ENCODE data around the gene BRWD1. TPM values are rescaled to one million over a fixed set of nuclear protein-coding genes. Genes with fewer than 3 reads are reported as not detected.

BRWD1 gene
- total RNA-seq, result 10 to 100 TPM; 84.7 to 92.2 TPM
- polyA plus RNA-seq (2013, experiment 1 of 2), result 34.9 TPM
- 37.9 TPM for polyA plus RNA-seq (2013, experiment 2 of 2)
- 75.4 to 584 (median 297) reads per million in 172 experiments for total RNA-seq

DNA sequence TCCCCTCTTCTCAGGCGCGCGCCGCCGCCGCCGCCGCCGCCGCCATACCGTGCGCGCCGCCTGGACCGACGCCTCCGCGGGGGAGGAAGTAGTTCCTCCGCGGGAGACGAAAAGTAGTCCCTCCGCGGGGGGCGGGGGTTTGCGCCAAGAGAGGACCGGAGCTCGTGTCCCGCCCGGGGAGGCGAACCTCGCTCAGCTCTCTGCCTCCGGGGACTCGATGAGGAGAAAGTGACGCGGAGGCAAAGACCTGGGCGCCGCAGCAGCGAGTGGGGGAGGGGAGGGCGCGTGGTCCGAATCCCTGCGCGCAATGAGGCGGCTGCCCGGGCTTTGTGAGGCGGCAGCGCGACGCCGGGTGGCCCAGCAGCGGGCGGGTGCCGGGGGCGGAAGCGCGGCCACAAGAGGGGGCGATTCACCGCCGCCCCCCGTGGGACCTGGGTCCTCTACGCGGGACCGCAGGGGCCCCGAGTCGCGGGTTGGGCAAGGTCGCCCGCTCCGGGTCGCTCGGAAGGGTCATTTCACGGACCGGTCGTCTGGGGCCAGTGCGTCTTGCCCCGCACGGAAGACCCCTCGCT lies at the start of gene BRWD1:
BRWD1 (minus strand) TSS at position 62 of the 572 bp plus-strand sequence. CDS start 141 bp downstream, outside the sequence.
- POLR2A ChIA-PET, result interaction anchor here (0.8 to 4.7 kb wide), 10 partner anchors 12 to 553 kb away, joined by 3 to 201 read pairs (median 8); partner anchors contain the start of genes HMGN1 and PSMG1
- ATAC-seq (ENCODE audit: poor library complexity) (peak; percentile 27), DNase-seq (peak; percentile 68 to 92 (median 75))
- H3K4me3 ChIP-seq (ENCODE audit: low read length), result peak within 1 kb of the TSS; percentile 79
- no peaks in the 10 kb centered on the region for H3K27me3 ChIP-seq (ENCODE audit: control insufficient read depth in 1 of 2, insufficient read depth in 2 of 2, low read length in 2 of 2)
- Mint-ChIP-seq H3K4me3 (peak within 1 kb of the TSS; percentile 95), H3K27me3 (no peaks in the 10 kb centered on the region), H3K27ac (peak within 1 kb of the TSS; percentile 93), H3K4me1 (ENCODE audit: low read depth) (peaks cover 50% of the 10 kb centered on the region), H3K9me3 (no peaks in the 10 kb centered on the region), H3K36me3 (ENCODE audit: low read depth) (peaks cover 42% of the 10 kb centered on the region)
- intact Hi-C loops (cut with DNase I, micrococcal nuclease), result loop anchor here (1.0 to 10.0 kb wide), 8 partner anchors 36 to 1949 kb away; partner anchors contain the start of genes LCA5L (in 2 of the 2), PSMG1 (in 2 of the 2), DYRK1A (in 1 of the 2) and HMGN1 (in 1 of the 2)
- peaks cover 10% of the 10 kb centered on the region for H3K36me3 ChIP-seq (ENCODE audit: insufficient read depth, low read length)
- H3K9me3 ChIP-seq (ENCODE audit: control insufficient read depth in 1 of 2, insufficient read depth in 1 of 2, low read length in 2 of 2), result no peaks in the 10 kb centered on the region
- peaks cover 31% of the 10 kb centered on the region for H3K4me1 ChIP-seq (ENCODE audit: insufficient read depth, low read length)
- H3K27ac ChIP-seq (ENCODE audit: low read depth in 1 of 2, low read length in 2 of 2), result peak within 1 kb of the TSS; percentile 55 to 85
- CTCF ChIA-PET, result interaction anchor here (1.0 to 1.7 kb wide), 2 partner anchors 68 to 75 kb away, joined by 3 to 4 read pairs; no protein-coding TSS in a partner anchor
- no peak for TF ChIP-seq CTCF (IDR thresholded peaks at IDR 0.05)

DNA sequence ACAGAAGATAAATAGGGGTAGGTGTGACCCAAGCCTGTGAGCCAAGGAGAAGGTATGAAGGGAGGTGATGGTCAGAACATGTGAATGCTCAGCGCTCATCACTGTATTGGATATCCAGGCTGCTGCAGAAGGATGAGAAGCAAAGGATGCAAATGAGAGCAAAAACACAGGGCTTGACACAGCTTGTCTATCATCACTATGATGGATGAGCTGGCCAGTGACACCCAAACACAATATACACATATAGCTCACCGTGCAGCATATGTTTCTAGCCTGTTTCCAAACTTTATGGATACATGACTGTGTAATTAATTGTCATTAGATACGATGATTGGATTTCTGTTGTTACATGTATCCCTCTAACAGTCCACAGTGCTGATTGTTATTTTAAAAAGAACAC lies 49.3 kb upstream of the BRWD1 start:
- Mint-ChIP-seq H3K9me3 (no peaks in the 10 kb centered on the region), H3K4me1 (ENCODE audit: low read depth) (no peaks in the 10 kb centered on the region), H3K4me3 (no peak overlapping the region), H3K27ac (no peak overlapping the region), H3K36me3 (ENCODE audit: low read depth) (no peaks in the 10 kb centered on the region), H3K27me3 (peaks cover 5% of the 10 kb centered on the region)
- DNase-seq (no peak), ATAC-seq (ENCODE audit: poor library complexity) (no peak)
- POLR2A ChIA-PET, result interaction anchor here (0.6 to 0.7 kb wide), 3 partner anchors 25 to 180 kb away, joined by 3 read pairs; no protein-coding TSS in a partner anchor
- no peak overlapping the region for H3K27ac ChIP-seq (ENCODE audit: low read depth in 1 of 2, low read length in 2 of 2)
- CTCF ChIA-PET, result no interaction called here
- TF ChIP-seq CTCF (IDR thresholded peaks at IDR 0.05), result no peak
- intact Hi-C loops (cut with DNase I, micrococcal nuclease), result no loop called here
- H3K4me1 ChIP-seq (ENCODE audit: insufficient read depth, low read length), result no peaks in the 10 kb centered on the region
- no peak overlapping the region for H3K4me3 ChIP-seq (ENCODE audit: low read length)
- H3K9me3 ChIP-seq (ENCODE audit: control insufficient read depth in 1 of 2, insufficient read depth in 1 of 2, low read length in 2 of 2), result no peaks in the 10 kb centered on the region
- no peaks in the 10 kb centered on the region for H3K36me3 ChIP-seq (ENCODE audit: insufficient read depth, low read length)
- H3K27me3 ChIP-seq (ENCODE audit: control insufficient read depth in 1 of 2, insufficient read depth in 2 of 2, low read length in 2 of 2), result no peaks in the 10 kb centered on the region

DNA sequence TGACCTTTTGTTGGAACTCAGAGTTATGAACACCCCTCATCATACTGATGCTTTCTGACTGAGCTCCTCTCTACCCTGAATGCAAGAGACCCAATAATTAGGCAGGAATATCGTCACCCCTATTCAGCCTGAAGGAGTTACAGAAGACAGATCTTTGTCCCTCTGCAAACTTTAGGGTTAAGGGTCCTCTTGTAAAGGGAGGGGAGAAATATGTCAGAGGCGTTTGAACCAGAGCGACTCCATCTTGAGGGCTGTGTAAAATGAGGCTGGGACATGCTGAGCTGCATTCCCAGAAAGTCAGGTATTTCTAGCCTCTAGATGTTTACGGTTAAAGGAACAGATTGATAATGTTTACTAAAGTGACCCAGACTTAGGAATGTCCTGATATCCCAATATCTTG lies 46.0 kb upstream of the BRWD1 start:
- POLR2A ChIA-PET, result interaction anchor here (1.1 to 1.3 kb wide), 2 partner anchors 10 to 11 kb away, joined by 3 to 4 read pairs; partner anchors contain the start of gene HMGN1
- intact Hi-C loops (cut with DNase I, micrococcal nuclease), result no loop called here
- no peaks in the 10 kb centered on the region for H3K9me3 Mint-ChIP-seq
- Histone ChIP-seq H3K27me3 (ENCODE audit: control insufficient read depth in 1 of 2, insufficient read depth in 2 of 2, low read length in 2 of 2) (no peaks in the 10 kb centered on the region), H3K36me3 (ENCODE audit: insufficient read depth, low read length) (no peaks in the 10 kb centered on the region), H3K4me1 (ENCODE audit: insufficient read depth, low read length) (no peaks in the 10 kb centered on the region), H3K9me3 (ENCODE audit: control insufficient read depth in 1 of 2, insufficient read depth in 1 of 2, low read length in 2 of 2) (no peaks in the 10 kb centered on the region), H3K27ac (ENCODE audit: low read depth in 1 of 2, low read length in 2 of 2) (no peak overlapping the region), H3K4me3 (ENCODE audit: low read length) (no peak overlapping the region)
- ATAC-seq (ENCODE audit: poor library complexity) (no peak), DNase-seq (no peak)
- CTCF ChIA-PET, result no interaction called here
- peaks cover 7% of the 10 kb centered on the region for H3K27me3 Mint-ChIP-seq
- no peaks in the 10 kb centered on the region for H3K4me1 Mint-ChIP-seq (ENCODE audit: low read depth)
- no peak for TF ChIP-seq CTCF (IDR thresholded peaks at IDR 0.05)
- no peak overlapping the region for H3K4me3 Mint-ChIP-seq
- H3K27ac Mint-ChIP-seq, result no peak overlapping the region
- H3K36me3 Mint-ChIP-seq (ENCODE audit: low read depth), result no peaks in the 10 kb centered on the region

All from CD4-positive, alpha-beta T cell (primary cell).